Mesenchymal stem cell (in vitro differentiated cells and primary cell): ENCODE measurements around the gene DAB1. TPM values are rescaled to one million over a fixed set of nuclear protein-coding genes. Genes with fewer than 3 reads are reported as not detected.

Experiments used
- DNase-seq: peaks from one replicate; pipeline ENCODE4 v3.0.0-alpha.2; 2013
- H2AFZ ChIP-seq: one replicate; pipeline ENCODE4 v1.6.1; 2013; ENCODE audit warnings: low read depth, mild to moderate bottlenecking, control low read depth, inconsistent platforms, low read length, moderate library complexity
- H2AK5ac ChIP-seq: 2 replicates; pipeline ENCODE4 v1.6.1; 2013; ENCODE audit warnings: low read length, moderate library complexity, mild to moderate bottlenecking, inconsistent platforms; ENCODE audit not compliant: severe bottlenecking
- H2BK120ac ChIP-seq: one replicate; pipeline ENCODE4 v1.6.1; 2013; ENCODE audit warnings: low read depth, mild to moderate bottlenecking, inconsistent platforms, low read length, moderate library complexity
- H2BK12ac ChIP-seq, 2 experiments: one replicate each; pipeline ENCODE4 v1.6.1; 2013; ENCODE audit warnings: inconsistent platforms in 2 of 2, low read length in 2 of 2, mild to moderate bottlenecking in 2 of 2, moderate library complexity in 2 of 2, control low read depth in 1 of 2
- H2BK15ac ChIP-seq: one replicate; pipeline ENCODE4 v1.6.1; 2013; ENCODE audit warnings: mild to moderate bottlenecking, low read depth, inconsistent platforms; ENCODE audit not compliant: poor library complexity, severe bottlenecking
- H2BK5ac ChIP-seq: 2 replicates; pipeline ENCODE4 v1.6.1; 2013; ENCODE audit warnings: low read depth, mild to moderate bottlenecking, low read length, control low read depth, inconsistent platforms; ENCODE audit not compliant: poor library complexity, severe bottlenecking
- H3K14ac ChIP-seq, 2 experiments: one replicate each; pipeline ENCODE4 v1.6.1; 2013; ENCODE audit warnings: inconsistent platforms in 2 of 2, low read length in 2 of 2, control low read depth in 1 of 2, mild to moderate bottlenecking in 1 of 2, moderate library complexity in 1 of 2
- H3K18ac ChIP-seq, 2 experiments: one replicate each; pipeline ENCODE4 v1.6.1; 2013; ENCODE audit warnings: inconsistent platforms in 2 of 2, low read length in 2 of 2, control low read depth in 1 of 2, low read depth in 1 of 2, mild to moderate bottlenecking in 1 of 2
- H3K23ac ChIP-seq, 2 experiments: one replicate each; pipeline ENCODE4 v1.6.1; 2013; ENCODE audit warnings: inconsistent platforms in 2 of 2, low read length in 2 of 2, mild to moderate bottlenecking in 2 of 2, moderate library complexity in 2 of 2, control low read depth in 1 of 2
- H3K27ac ChIP-seq: 2 replicates; pipeline ENCODE4 v1.5.1; 2013; ENCODE audit warnings: mild to moderate bottlenecking, moderate library complexity, low read length, control low read depth, inconsistent platforms; ENCODE audit not compliant: poor library complexity, severe bottlenecking
- H3K27me3 ChIP-seq, 2 experiments: 2 replicates each; pipeline versions ENCODE4 v1.6.1 to v1.7.0; 2013; ENCODE audit warnings: low read length in 2 of 2, mild to moderate bottlenecking in 2 of 2, moderate library complexity in 2 of 2, control low read depth in 1 of 2, inconsistent platforms in 1 of 2; ENCODE audit not compliant: control insufficient read depth in 1 of 2, insufficient read depth in 1 of 2
- H3K36me3 ChIP-seq, 2 experiments: 2 replicates each; pipeline versions ENCODE4 v1.6.1 to v1.7.0; 2013; ENCODE audit warnings: low read length in 2 of 2, control low read depth in 1 of 2, inconsistent platforms in 1 of 2, low read depth in 1 of 2, mild to moderate bottlenecking in 1 of 2; ENCODE audit not compliant: insufficient read depth in 2 of 2, control insufficient read depth in 1 of 2
- H3K4ac ChIP-seq, 2 experiments: one replicate each; pipeline ENCODE4 v1.6.1; 2013; ENCODE audit warnings: inconsistent platforms in 2 of 2, low read length in 2 of 2, mild to moderate bottlenecking in 2 of 2, moderate library complexity in 2 of 2, control low read depth in 1 of 2, low read depth in 1 of 2
- H3K4me1 ChIP-seq: 2 replicates; pipeline ENCODE4 v1.6.1; 2013; ENCODE audit warnings: low read depth, low read length, control low read depth; ENCODE audit not compliant: control insufficient read depth, insufficient read depth
- H3K4me2 ChIP-seq: 2 replicates; pipeline ENCODE4 v1.6.1; 2013; ENCODE audit warnings: low read length, mild to moderate bottlenecking, inconsistent platforms; ENCODE audit not compliant: poor library complexity, severe bottlenecking
- H3K4me3 ChIP-seq, 2 experiments: 2 replicates each; pipeline versions ENCODE4 v1.5.1 to v1.7.0; 2013; ENCODE audit warnings: low read length in 2 of 2, mild to moderate bottlenecking in 2 of 2, control low read depth in 1 of 2, low read depth in 1 of 2; ENCODE audit not compliant: insufficient read depth in 1 of 2
- H3K79me1 ChIP-seq: replicated peaks from 2 replicates; pipeline ENCODE4 v1.6.1; 2013; ENCODE audit warnings: mild to moderate bottlenecking, control low read depth, low read length, inconsistent platforms; ENCODE audit not compliant: poor library complexity, severe bottlenecking
- H3K9ac ChIP-seq: 2 replicates; pipeline ENCODE4 v1.7.0; 2013; ENCODE audit warnings: mild to moderate bottlenecking, low read length, moderate library complexity
- H3K9me3 ChIP-seq: 2 replicates; pipeline ENCODE4 v1.7.0; 2013; ENCODE audit warnings: mild to moderate bottlenecking, low read length; ENCODE audit not compliant: control insufficient read depth
- H4K8ac ChIP-seq: one replicate; pipeline ENCODE4 v1.6.1; 2013; ENCODE audit warnings: inconsistent platforms, mild to moderate bottlenecking, low read length, moderate library complexity
- H4K91ac ChIP-seq: one replicate; pipeline ENCODE4 v1.6.1; 2013; ENCODE audit warnings: mild to moderate bottlenecking, low read length, inconsistent platforms
- WGBS: methylation state at CpG from one replicate; pipeline ENCODE4 v1.1.7; 2013; ENCODE audit warnings: mixed read lengths; 5-methylcytosine and 5-hydroxymethylcytosine counted together
- polyA plus RNA-seq, 2 experiments: library from polyadenylated mRNA; stranded (reverse); fragments of 200-250 nt; gene quantifications; one replicate each; pipeline ENCODE4 v1.2.3, GENCODE V29; 2013

Gene DAB1
- not detected for polyA plus RNA-seq (2013, experiment 1 of 2)
- polyA plus RNA-seq (2013, experiment 2 of 2): 0.08 TPM

GRCh38 chr1:57423656-57424211 lies at the start of gene DAB1:
Gene DAB1 (minus strand): TSS chr1:57424060. CDS start chr1:57291030, 133,030 bp downstream.
- Histone ChIP-seq H2BK5ac (no peak within 1 kb of the TSS), H3K27me3 (peaks cover 34 to 65% of the 10 kb centered on the region in 2 experiments), H2AFZ (peak within 1 kb of the TSS; percentile 58), H3K23ac (peak within 1 kb of the TSS in 1 of 2 experiments; percentile 31), H4K8ac (no peak within 1 kb of the TSS), H3K4me3 (peak within 1 kb of the TSS; percentile 42 to 84), H2BK12ac (no peak within 1 kb of the TSS), H3K18ac (no peak within 1 kb of the TSS), H3K79me1 (no peaks in the 10 kb centered on the region), H2BK120ac (no peak within 1 kb of the TSS), H3K9ac (peak within 1 kb of the TSS; percentile 71), H3K4ac (no peak within 1 kb of the TSS), H3K14ac (no peak within 1 kb of the TSS), H2BK15ac (no peak within 1 kb of the TSS), H2AK5ac (no peak within 1 kb of the TSS), H3K27ac (no peak within 1 kb of the TSS), H3K9me3 (no peaks in the 10 kb centered on the region), H3K4me1 (peaks cover 27% of the 10 kb centered on the region), H3K4me2 (peak within 1 kb of the TSS; percentile 97), H3K36me3 (no peaks in the 10 kb centered on the region), H4K91ac (no peak within 1 kb of the TSS)
- DNase-seq: peak; percentile 9
- under 1% methylated on average over 25 of the region's 64 CpGs for WGBS

DNA sequence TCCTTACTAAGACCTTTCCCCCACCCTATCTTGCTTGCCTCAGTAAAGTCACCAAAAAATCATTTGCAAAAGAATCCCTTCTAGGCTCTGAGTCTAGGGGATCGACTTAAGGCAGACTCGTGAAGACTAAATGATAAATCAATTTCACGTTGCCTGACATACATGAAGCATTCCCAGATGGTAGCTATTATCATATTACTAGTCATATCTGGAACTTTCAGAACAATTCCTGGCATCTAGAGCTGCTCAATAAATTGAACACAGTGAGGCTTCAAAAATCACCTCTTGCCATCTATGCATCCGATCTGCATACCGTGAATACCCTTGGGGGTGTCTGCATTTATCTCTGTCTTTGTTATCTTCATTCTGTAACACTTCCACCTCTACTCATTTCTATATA lies 49.6 kb upstream of the DAB1 start:
- H3K14ac ChIP-seq: peak overlapping the region in 1 of 2 experiments; percentile 71
- H3K9me3 ChIP-seq: no peaks in the 10 kb centered on the region
- no peak overlapping the region for H2BK12ac ChIP-seq
- no peak overlapping the region for H2BK15ac ChIP-seq
- peak overlapping the region in 1 of 2 experiments; percentile 34 for H3K18ac ChIP-seq
- H3K4me1 ChIP-seq: peaks cover 5% of the 10 kb centered on the region
- peak overlapping the region in 1 of 2 experiments; percentile 16 for H3K4me3 ChIP-seq
- H2AK5ac ChIP-seq: no peak overlapping the region
- no peak overlapping the region for H2BK5ac ChIP-seq
- H3K9ac ChIP-seq: peak overlapping the region; percentile 80
- H3K27me3 ChIP-seq: no peaks in the 10 kb centered on the region
- no peak overlapping the region for H3K27ac ChIP-seq
- no peak overlapping the region for H3K4me2 ChIP-seq
- H3K23ac ChIP-seq: no peak overlapping the region
- H3K79me1 ChIP-seq: no peaks in the 10 kb centered on the region
- 94% methylated on average over 5 of the region's 5 CpGs for WGBS
- no peak overlapping the region for H4K91ac ChIP-seq
- no peak overlapping the region for H2AFZ ChIP-seq
- H3K4ac ChIP-seq: no peak overlapping the region
- no peak overlapping the region for H4K8ac ChIP-seq
- H2BK120ac ChIP-seq: no peak overlapping the region
- H3K36me3 ChIP-seq: no peaks in the 10 kb centered on the region
- no peak for DNase-seq

DNA sequence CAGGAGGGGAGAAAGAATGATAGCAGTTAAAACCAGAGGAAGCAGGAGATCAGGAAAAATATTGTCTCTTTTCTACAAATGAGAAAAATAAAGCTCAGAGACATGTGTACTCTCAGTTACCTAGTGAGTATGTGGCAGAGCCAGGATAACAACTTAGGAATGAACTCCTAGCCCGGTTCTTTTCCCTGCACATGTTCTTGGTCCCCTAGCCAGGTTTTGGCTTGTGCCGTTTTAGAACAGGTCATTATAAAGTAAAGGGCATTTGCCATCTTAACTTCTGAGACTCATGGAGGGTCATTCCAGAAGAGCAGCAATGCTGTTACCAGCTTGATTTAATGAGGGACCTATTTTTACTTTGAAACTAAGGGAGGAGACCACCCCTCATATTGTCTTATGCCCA lies 48.1 kb upstream of the DAB1 start:
- Histone ChIP-seq H2BK15ac (no peak overlapping the region), H2BK12ac (no peak overlapping the region), H3K4me2 (no peak overlapping the region), H4K91ac (no peak overlapping the region), H2BK120ac (no peak overlapping the region), H4K8ac (no peak overlapping the region), H3K14ac (no peak overlapping the region), H3K9ac (no peak overlapping the region), H2BK5ac (no peak overlapping the region), H3K4me3 (no peak overlapping the region), H3K18ac (no peak overlapping the region), H2AFZ (no peak overlapping the region), H3K4ac (no peak overlapping the region), H3K36me3 (no peaks in the 10 kb centered on the region), H3K9me3 (no peaks in the 10 kb centered on the region), H3K23ac (no peak overlapping the region), H3K4me1 (peaks cover 5% of the 10 kb centered on the region), H3K27me3 (no peaks in the 10 kb centered on the region), H2AK5ac (no peak overlapping the region), H3K79me1 (no peaks in the 10 kb centered on the region), H3K27ac (no peak overlapping the region)
- no peak for DNase-seq
- WGBS: 94% methylated on average over 2 of the region's 2 CpGs

GRCh38 chr1:57470036-57470435 lies 46.2 kb upstream of the DAB1 start:
- Histone ChIP-seq H3K79me1 (no peaks in the 10 kb centered on the region), H3K4me3 (peak overlapping the region in 1 of 2 experiments; percentile 9), H3K18ac (no peak overlapping the region), H3K4ac (no peak overlapping the region), H2AK5ac (no peak overlapping the region), H3K27ac (peak overlapping the region; percentile 65), H3K36me3 (no peaks in the 10 kb centered on the region), H3K27me3 (no peaks in the 10 kb centered on the region), H2AFZ (no peak overlapping the region), H2BK120ac (no peak overlapping the region), H4K8ac (no peak overlapping the region), H3K9ac (peak overlapping the region; percentile 13), H3K23ac (no peak overlapping the region), H3K9me3 (no peaks in the 10 kb centered on the region), H2BK5ac (no peak overlapping the region), H3K14ac (no peak overlapping the region), H2BK12ac (no peak overlapping the region), H3K4me1 (peaks cover 5% of the 10 kb centered on the region), H2BK15ac (no peak overlapping the region), H3K4me2 (no peak overlapping the region), H4K91ac (no peak overlapping the region)
- 96% methylated on average over 1 of the region's 1 CpG for WGBS
- no peak for DNase-seq
